ENCODE results near the gene ESR2. TPM values are rescaled to one million over a fixed set of nuclear protein-coding genes. Genes with fewer than 3 reads are reported as not detected.
"Not testable (repeated sequence)": the region's sequence is repeated elsewhere in the genome, so short reads cannot be mapped to it uniquely, and the experiment has no call there.

The ESR2 gene
- polyA plus RNA-seq (ENCODE audit: insufficient read length), result 0.29 TPM

- no peak for DNase-seq (ENCODE audit: low read depth)
Measured at GRCh38 chr14:64293976-64294671, at the start of gene ESR2. Gene ESR2 (minus strand): TSS chr14:64294371. CDS start chr14:64282985, 11,386 bp downstream.

DNA sequence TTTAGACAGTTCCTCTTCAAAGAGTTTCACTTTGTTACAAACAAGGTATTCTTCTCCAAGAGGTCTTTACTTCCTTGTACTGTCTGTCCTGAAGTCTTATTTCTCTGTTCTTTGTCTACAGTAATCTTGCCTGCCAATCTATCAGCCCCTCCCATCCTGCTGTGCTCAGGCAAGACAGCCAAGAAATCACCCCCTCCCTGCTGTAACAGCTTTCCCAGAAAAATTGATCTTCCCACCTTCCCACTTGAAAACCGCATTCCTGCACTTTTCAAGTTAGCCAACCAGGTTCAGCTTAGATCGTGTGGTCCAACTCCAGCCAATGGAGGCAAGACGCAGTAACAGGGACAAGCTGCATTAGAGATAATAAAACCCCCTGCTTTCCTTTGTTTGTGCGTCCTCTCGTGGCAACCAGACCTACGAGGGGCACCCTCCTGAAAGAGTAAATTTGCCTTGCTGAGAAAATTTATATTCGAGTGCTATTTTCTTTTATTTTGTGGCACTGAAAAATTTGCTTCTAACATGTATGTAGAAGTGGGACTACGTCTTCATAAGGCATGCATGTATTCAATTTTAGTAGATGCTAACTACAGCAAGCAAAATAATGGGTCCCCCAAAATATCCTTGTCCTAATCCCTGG lies 46.5 kb upstream of the ESR2 start:
- no peak for DNase-seq (ENCODE audit: low read depth)

DNA sequence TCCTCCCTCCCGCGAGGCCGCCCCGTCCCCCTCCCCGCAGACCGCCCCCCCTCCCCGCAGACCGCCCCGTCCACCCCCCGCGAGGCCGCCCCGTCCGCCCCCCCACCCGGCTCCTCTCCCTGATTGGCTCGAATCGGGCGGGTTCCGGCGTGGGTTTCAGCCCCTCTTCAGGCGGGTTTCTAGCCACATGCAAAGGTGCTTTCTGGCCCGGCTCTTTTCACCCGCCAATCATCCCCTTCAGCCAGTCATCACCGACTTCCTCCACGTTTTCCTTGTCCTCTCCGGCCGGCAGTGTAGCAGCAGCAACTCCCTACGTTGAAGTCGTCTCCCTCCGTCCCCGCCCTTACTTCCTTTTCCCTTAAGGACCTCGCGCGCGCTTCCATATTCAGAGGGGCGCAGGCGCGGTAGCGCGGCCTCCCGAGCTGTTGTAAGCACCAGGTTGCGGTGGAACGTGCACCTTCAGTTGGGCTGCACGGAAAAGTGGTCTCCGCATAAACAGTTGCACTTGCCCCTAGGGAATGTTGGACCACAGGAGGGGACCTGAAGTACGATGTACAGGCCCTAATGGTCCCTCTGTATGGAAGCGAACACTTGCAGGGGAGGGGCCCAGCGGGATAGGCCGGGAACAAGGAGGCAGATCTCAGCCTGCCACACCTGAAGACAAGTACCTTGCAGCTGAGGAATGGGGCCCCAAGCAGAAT lies 44.6 kb upstream of the ESR2 start:
- DNase-seq (ENCODE audit: low read depth), result peak; percentile 93

GRCh38 chr14:64337888-64338615 lies 43.9 kb upstream of the ESR2 start:
- DNase-seq (ENCODE audit: low read depth), result no peak

DNA sequence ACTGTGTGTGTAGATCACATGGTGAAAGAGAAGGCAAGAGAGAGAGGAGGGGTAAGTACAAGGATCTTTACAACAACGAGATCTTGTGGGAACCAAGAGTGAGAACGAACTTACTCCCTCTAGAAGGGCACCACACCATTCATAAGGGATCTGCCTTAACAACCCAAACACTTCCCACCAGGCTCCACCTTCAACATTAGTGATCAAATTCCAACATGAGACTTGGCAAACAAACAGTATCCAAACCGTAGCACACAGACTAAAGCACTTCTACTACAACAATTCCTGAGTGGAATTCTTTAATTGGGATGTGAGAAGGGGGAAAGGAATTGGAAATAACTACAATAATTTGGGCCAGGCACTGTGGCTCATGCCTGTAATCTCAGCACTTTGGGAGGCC lies 35.0 kb upstream of the ESR2 start:
- DNase-seq (ENCODE audit: low read depth), result no peak

GRCh38 chr14:64326502-64326901 lies 32.3 kb upstream of the ESR2 start:
- DNase-seq (ENCODE audit: low read depth), result no peak

DNA sequence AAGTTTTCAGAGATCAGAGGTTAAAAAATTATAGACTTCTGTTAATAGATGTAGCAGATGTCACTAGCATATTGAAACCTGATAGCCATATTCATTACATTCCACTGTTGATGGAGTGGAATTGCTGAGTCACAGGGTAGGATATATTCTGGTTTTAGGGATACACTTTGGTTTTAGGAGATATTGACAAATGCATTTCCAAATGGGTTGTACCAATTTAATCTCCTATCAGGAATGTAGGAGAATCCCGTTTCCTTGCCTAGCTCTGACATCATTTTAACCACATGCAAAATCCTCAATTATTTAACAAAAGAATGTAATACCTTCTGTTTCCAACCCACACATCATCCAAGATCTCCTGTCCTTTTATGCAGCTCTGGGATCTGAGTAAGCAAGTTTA lies 30.7 kb upstream of the ESR2 start:
- no peak for DNase-seq (ENCODE audit: low read depth)

GRCh38 chr14:64324461-64324860 lies 30.3 kb upstream of the ESR2 start:
- DNase-seq (ENCODE audit: low read depth), result no peak

DNA sequence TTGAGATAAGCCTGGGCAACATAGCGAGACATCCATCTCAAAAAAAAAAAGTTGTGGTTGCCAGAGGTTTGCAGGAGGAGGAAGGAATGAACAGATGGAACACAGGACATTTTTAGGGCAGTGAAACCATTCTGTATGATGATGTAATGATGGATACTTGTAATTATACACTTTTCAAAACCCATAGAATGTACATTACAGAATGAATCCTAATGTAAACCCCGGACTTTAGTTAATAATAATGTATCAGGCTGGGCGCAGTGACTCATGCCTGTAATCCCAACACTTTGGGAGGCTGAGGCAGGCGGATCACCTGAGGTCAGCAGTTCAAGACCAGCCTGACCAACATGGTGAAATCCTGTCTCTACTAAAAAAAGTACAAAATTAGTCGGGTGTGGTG lies 26.2 kb upstream of the ESR2 start:
- DNase-seq (ENCODE audit: low read depth), result not testable (repeated sequence)

DNA sequence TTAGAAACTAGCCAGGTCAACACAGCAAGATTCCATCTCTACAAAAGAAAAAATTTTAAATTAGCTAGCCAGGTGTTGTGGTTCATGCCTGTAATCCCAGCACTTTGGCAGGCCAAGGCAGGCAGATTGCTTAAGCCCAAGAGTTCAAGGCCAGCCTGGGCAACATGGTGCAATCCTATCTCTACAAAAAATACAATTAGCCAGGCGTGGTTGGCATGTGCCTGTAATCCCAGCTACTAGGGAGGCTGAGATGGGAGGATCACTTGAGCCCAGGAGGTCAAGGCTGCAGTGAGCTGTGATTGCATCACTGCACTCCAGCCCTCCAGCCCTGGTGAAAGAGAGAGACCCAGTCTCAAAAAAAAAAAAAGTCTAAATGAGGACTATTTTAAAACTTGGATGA lies 24.5 kb upstream of the ESR2 start:
- DNase-seq (ENCODE audit: low read depth), result not testable (repeated sequence)

GRCh38 chr14:64303471-64303917 lies 9.3 kb upstream of the ESR2 start:
- peak; percentile 31 for DNase-seq (ENCODE audit: low read depth)

GRCh38 chr14:64298773-64299172 lies 4.6 kb upstream of the ESR2 start:
- DNase-seq (ENCODE audit: low read depth), result no peak

DNA sequence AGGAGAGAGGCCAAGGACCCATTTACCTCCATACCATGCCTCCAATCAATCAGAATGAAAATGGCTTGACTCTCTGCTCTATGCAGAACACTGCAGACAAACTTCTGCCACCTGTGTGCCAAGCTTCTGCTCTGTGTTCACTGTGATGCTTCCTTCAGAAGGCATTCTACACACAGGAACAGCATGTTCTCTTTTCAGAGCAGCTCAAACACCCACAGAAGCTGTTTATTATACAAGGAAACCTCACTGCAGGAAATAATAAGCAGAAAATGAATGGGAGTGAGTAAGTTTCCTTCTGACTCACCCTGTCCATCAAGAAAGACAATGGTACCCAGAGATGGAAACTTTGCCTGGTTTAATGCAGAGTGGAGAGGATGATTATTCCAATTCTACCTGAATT lies 2.4 kb upstream of the ESR2 start:
- no peak for DNase-seq (ENCODE audit: low read depth)

DNA sequence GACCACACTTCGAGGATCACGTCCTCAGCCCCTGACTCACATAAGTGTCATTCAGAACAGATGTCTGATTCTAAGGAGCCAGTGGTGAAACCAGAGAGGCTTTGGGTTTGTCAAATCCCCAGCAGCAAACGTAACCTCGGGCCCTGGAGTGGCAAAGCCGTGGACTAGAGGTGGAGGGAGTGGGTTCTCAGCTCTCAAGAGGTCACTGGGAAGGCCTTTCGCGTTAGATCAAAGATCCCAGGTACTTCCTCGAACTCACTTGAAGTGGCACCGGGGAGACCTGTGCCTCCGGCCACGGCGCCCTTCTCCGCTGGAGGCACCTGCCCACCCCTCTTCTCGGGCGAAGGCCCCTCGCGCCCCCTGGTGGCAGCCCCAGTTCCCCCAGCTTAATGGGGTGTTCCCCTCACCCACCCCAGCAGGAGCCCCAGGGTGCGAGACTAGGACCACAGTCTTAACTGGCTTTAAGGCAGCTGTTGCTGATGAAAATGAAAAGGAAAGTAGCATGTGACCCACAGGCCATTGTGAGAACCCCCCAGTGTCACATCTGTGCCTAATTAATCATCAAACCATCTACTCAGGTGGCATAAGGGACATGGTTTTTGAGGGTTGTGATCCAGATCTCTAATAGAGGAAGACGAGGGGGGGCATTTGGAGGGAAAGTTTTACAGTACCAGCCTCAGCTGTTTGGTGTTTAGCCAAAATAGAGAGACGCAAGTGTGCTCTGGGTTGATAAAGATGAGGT lies 672 bp upstream of the ESR2 start:
- no peak for DNase-seq (ENCODE audit: low read depth)

DNA sequence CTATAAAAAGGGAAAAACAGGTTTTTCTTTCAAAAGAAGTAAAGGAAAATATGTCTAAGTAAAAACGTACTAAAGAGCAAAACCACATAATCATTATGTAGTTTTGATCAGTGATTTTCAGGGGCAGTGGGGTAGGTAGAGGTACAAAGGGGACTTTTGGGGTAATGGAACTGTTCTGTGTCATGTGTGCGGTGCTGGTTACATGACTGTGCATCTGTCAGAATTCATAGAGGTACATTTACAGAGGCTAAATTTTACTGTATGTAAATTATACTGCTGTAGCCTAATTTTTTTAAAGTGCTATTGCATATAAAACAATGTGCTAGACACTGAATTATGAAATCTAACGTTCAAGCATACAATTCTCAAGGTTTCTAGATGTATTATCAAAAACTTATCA lies 2.0 kb downstream of the ESR2 start:
- no peak for DNase-seq (ENCODE audit: low read depth)

DNA sequence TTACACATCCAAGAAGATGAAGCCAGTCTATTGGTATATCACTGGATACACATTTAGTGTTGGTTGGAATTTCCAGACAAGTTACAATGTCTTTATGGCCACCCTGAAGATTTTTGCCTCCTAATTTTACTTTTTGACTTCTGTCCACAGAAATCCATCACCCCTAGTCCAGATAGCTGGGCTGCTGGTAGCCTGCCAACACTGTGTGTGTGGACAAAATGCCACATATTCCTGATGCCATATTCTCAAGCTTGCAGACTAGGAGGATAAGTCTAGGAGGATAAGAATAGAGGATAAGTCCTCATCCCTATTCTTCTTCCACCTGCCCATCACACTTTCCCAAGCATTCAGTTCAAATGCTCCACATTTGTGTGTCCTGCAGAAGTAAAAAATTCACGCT lies 4.6 kb downstream of the ESR2 start:
- no peak for DNase-seq (ENCODE audit: low read depth)

- no peak for DNase-seq (ENCODE audit: low read depth)
Measured at GRCh38 chr14:64281805-64282204, 12.4 kb downstream of the ESR2 start.

DNA sequence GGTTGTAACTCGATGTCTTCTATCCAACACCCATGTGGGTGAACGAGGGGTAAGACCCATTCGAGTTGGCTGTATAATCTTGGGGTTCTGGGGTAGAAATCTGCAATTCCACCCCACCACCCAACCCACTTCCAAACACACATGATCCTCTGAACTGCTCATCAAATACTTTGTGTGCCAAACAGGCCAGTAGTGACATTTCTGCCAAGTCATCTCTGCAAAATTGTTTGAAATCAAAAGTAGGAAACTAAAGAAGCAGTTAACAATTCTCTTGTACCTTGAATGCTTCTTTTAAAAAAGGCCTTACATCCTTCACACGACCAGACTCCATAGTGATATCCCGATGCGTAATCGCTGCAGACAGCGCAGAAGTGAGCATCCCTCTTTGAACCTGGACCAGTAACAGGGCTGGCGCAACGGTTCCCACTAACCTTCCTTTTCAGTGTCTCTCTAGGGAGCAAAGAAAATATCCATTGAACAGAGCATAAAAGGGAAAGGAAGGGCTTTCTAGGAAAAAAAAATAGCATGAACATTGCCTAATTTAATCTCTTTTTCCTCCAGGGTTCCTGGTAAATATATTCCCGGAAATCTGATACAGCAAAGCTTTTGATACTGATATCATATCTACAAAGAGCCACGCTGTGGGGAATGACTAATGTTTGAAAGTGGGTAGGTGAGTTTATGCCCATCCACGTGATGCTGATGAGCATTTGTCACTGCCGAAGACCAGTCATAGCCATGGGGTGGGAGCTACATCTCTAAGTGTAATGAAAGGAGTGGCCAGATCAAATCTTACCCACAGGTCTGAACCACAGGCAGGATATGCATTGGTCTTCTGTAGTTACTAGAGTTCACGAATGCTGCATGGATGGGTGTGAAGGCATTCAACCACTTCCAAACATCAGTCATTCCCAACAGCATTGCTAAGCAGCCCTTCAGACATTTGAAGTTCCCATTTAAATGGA lies 14.2 kb downstream of the ESR2 start:
- no peak for DNase-seq (ENCODE audit: low read depth)

GRCh38 chr14:64278458-64278857 lies 15.7 kb downstream of the ESR2 start:
- DNase-seq (ENCODE audit: low read depth), result no peak

DNA sequence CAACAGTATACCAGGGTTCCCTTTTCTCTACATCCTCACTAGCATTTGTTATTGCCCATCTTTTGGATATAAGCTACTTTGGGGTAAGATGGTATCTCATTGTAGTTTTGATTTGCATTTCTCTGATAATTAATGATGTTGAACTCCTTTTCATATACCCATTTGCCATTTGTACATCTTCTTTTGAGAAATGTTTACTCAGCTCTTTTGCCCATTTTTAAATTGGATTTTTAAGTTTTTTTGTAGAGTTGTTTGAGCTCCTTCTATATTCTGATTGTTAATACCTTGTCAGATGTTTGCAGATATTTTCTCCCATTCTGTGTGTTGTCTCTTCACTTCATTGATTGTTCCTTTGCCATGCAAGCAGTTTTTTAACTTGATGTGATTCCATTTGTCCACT lies 22.2 kb downstream of the ESR2 start:
- no peak for DNase-seq (ENCODE audit: low read depth)
